Loucy (cell line): ENCODE results near the gene VPS4B.

Experiments used
- H2AFZ ChIP-seq: fragments of 200-600 bp; sonication (generic); 2 replicates; pipeline ENCODE4 v1.6.0; 2016; ENCODE audit warnings: antibody characterized with exemption, mild to moderate bottlenecking, low read length, moderate library complexity
- H3F3A ChIP-seq: fragments of 200-600 bp; 2 replicates; pipeline ENCODE4 v1.6.0; 2016; ENCODE audit warnings: antibody characterized with exemption, low read depth, mild to moderate bottlenecking
- H3K27me3 ChIP-seq: fragments of 200-600 bp; sonication (generic); 2 replicates; pipeline ENCODE4 v1.6.1; 2014; ENCODE audit warnings: low read length, mild to moderate bottlenecking; ENCODE audit not compliant: insufficient read depth, poor library complexity, severe bottlenecking
- H3K36me3 ChIP-seq: fragments of 200-600 bp; sonication (generic); 2 replicates; pipeline ENCODE4 v1.6.1; 2016; ENCODE audit warnings: low read length; ENCODE audit not compliant: insufficient read depth
- H3K4me1 ChIP-seq: fragments of 200-600 bp; sonication (generic); 2 replicates; pipeline ENCODE4 v1.5.1; 2014; ENCODE audit warnings: low read length, mild to moderate bottlenecking; ENCODE audit not compliant: insufficient read depth, poor library complexity, severe bottlenecking
- H3K4me2 ChIP-seq: fragments of 200-600 bp; sonication (generic); 2 replicates; pipeline ENCODE4 v1.6.0; 2014; ENCODE audit warnings: antibody characterized with exemption, low read length, low read depth, mild to moderate bottlenecking; ENCODE audit not compliant: poor library complexity, severe bottlenecking
- H3K4me3 ChIP-seq: fragments of 200-600 bp; sonication (generic); 2 replicates; pipeline ENCODE4 v1.5.1; 2014; ENCODE audit warnings: low read length, mild to moderate bottlenecking, mixed read lengths; ENCODE audit not compliant: poor library complexity, severe bottlenecking
- H3K79me2 ChIP-seq: fragments of 200-600 bp; sonication (generic); 2 replicates; pipeline ENCODE4 v1.6.1; 2014; ENCODE audit warnings: low read length; ENCODE audit not compliant: insufficient read depth
- H3K9ac ChIP-seq: fragments of 200-600 bp; sonication (generic); 2 replicates; pipeline ENCODE4 v1.6.0; 2014; ENCODE audit warnings: mild to moderate bottlenecking, low read depth, low read length, moderate library complexity; ENCODE audit not compliant: poor library complexity, severe bottlenecking
- H3K9me2 ChIP-seq: fragments of 200-600 bp; sonication (generic); replicated peaks from 2 replicates; pipeline ENCODE4 v1.6.1; 2016; ENCODE audit warnings: low read depth, low read length, mixed read lengths
- H3K9me3 ChIP-seq: fragments of 200-600 bp; sonication (generic); 2 replicates; pipeline ENCODE4 v1.6.1; 2014; ENCODE audit warnings: mild to moderate bottlenecking, antibody characterized with exemption, low read length, low read depth; ENCODE audit not compliant: insufficient read depth
- H4K20me1 ChIP-seq: fragments of 200-600 bp; sonication (generic); 2 replicates; pipeline ENCODE4 v1.6.0; 2014; ENCODE audit warnings: antibody characterized with exemption, low read length, mild to moderate bottlenecking; ENCODE audit not compliant: insufficient read depth, poor library complexity, severe bottlenecking
- EZH2phosphoT487 ChIP-seq: fragments of 200-600 bp; IDR thresholded peaks from 2 replicates; pipeline ENCODE4 v1.6.1; 2018; ENCODE audit warnings: antibody characterized with exemption, mild to moderate bottlenecking, moderate library complexity, borderline replicate concordance
- TF ChIP-seq, protein P1 (sequence below): fragments of 200-600 bp; sonication (generic); conservative IDR thresholded peaks from 2 replicates; pipeline ENCODE4 v1.5.1; 2014; ENCODE audit warnings: mild to moderate bottlenecking, antibody characterized with exemption, low read length

The VPS4B gene

DNA sequence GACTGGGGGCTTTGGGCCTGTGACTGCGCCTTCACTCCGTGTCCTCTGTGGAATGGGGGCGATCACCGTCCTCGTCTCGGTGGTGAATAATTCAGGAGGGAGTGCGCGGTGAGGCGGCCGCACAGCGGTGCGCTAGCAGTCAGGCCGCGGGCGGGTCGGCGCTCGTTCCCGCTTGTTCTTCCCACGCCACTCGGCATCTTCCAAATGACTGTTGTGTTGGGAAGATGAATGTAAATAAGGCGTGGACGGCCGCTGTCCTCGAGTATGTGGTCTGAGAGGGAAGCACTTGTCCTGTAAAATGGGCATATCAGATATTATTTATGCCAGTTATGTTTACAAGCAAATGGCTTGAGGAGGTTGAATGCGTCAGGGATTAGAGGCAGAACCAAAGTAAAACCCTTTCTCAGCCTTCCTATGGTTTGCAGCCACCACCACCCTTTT is 608 bp upstream of the VPS4B start:
- H3F3A ChIP-seq = no peaks in the 10 kb centered on the region
- peaks cover 43% of the 10 kb centered on the region for H3K79me2 ChIP-seq
- H4K20me1 ChIP-seq = peaks cover 23% of the 10 kb centered on the region
- no peaks in the 10 kb centered on the region for H3K9me2 ChIP-seq
- H3K27me3 ChIP-seq = no peaks in the 10 kb centered on the region
- peak overlapping the region; percentile 79 for H2AFZ ChIP-seq
- peak overlapping the region; percentile 94 for H3K4me3 ChIP-seq
- H3K4me2 ChIP-seq = peak overlapping the region; percentile 85
- TF ChIP-seq, protein P1, sequence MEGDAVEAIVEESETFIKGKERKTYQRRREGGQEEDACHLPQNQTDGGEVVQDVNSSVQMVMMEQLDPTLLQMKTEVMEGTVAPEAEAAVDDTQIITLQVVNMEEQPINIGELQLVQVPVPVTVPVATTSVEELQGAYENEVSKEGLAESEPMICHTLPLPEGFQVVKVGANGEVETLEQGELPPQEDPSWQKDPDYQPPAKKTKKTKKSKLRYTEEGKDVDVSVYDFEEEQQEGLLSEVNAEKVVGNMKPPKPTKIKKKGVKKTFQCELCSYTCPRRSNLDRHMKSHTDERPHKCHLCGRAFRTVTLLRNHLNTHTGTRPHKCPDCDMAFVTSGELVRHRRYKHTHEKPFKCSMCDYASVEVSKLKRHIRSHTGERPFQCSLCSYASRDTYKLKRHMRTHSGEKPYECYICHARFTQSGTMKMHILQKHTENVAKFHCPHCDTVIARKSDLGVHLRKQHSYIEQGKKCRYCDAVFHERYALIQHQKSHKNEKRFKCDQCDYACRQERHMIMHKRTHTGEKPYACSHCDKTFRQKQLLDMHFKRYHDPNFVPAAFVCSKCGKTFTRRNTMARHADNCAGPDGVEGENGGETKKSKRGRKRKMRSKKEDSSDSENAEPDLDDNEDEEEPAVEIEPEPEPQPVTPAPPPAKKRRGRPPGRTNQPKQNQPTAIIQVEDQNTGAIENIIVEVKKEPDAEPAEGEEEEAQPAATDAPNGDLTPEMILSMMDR = 0 out of 2 replicates have a peak, but pooled peaks have one; percentile 30
- TF ChIP-seq EZH2phosphoT487 = no peak
- no peaks in the 10 kb centered on the region for H3K36me3 ChIP-seq
- no peaks in the 10 kb centered on the region for H3K9me3 ChIP-seq
- peaks cover 32% of the 10 kb centered on the region for H3K4me1 ChIP-seq
- H3K9ac ChIP-seq = peak overlapping the region; percentile 93

DNA sequence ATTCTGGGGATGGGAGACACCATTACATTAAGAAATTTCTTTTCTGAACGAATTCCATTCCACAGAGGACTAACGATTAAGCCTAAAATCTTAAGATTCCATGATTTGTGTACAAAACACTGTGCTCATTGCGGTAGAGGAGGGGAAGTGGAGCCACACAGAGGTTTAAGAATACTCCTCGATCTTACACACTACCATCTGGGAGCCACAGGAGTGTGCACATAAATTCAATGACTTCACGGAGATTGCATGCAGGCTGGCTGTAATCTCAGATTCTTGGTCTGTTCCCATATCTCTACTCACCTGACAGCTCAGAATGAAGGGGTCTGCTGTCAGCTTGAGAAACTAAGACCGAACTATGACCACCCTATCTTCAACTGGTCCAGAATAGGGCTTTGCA is 762 bp downstream of the VPS4B start:
- Histone ChIP-seq H3K36me3 (no peaks in the 10 kb centered on the region), H2AFZ (no peak overlapping the region), H3K9me2 (no peaks in the 10 kb centered on the region), H4K20me1 (peaks cover 33% of the 10 kb centered on the region), H3K4me2 (peak overlapping the region; percentile 94), H3K4me1 (peaks cover 38% of the 10 kb centered on the region), H3K4me3 (peak overlapping the region; percentile 94), H3F3A (no peaks in the 10 kb centered on the region), H3K9ac (peak overlapping the region; percentile 93), H3K79me2 (peaks cover 57% of the 10 kb centered on the region), H3K9me3 (no peaks in the 10 kb centered on the region), H3K27me3 (no peaks in the 10 kb centered on the region)
- TF ChIP-seq, protein P1 = no peak
- no peak for TF ChIP-seq EZH2phosphoT487

DNA sequence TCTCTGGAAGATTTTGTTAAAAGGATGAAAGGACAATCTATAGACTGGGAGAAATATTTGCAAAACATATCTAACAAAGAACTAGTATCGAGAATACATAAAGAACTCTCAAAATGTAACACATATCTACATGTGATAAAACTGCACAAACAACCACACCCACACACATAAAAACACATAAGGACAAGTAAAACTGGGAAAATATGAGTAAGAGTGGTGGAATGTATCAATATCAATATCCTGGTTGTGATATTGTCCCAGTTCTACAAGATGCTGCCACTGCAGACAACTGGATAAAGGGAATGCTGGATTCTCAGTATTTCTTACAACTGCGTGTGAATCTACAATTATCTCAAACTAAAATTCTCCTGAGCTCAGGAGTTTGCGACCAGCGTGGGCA is 9.3 kb downstream of the VPS4B start:
- H3K4me1 ChIP-seq = peaks cover 34% of the 10 kb centered on the region
- H3K9me2 ChIP-seq = no peaks in the 10 kb centered on the region
- H3K9me3 ChIP-seq = no peaks in the 10 kb centered on the region
- no peak overlapping the region for H3K4me3 ChIP-seq
- TF ChIP-seq, protein P1 = no peak
- no peaks in the 10 kb centered on the region for H3K27me3 ChIP-seq
- H3K79me2 ChIP-seq = peaks cover 71% of the 10 kb centered on the region
- H3K4me2 ChIP-seq = peak overlapping the region; percentile 15
- peaks cover 32% of the 10 kb centered on the region for H4K20me1 ChIP-seq
- 0 out of 2 replicates have a peak, but pooled peaks cover 5% of the 10 kb centered on the region for H3F3A ChIP-seq
- H3K36me3 ChIP-seq = peaks cover 40% of the 10 kb centered on the region
- no peak overlapping the region for H2AFZ ChIP-seq
- no peak overlapping the region for H3K9ac ChIP-seq
